ENCODE results near the gene PKDCC.

Gene PKDCC, protein sequence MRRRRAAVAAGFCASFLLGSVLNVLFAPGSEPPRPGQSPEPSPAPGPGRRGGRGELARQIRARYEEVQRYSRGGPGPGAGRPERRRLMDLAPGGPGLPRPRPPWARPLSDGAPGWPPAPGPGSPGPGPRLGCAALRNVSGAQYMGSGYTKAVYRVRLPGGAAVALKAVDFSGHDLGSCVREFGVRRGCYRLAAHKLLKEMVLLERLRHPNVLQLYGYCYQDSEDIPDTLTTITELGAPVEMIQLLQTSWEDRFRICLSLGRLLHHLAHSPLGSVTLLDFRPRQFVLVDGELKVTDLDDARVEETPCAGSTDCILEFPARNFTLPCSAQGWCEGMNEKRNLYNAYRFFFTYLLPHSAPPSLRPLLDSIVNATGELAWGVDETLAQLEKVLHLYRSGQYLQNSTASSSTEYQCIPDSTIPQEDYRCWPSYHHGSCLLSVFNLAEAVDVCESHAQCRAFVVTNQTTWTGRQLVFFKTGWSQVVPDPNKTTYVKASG

DNA sequence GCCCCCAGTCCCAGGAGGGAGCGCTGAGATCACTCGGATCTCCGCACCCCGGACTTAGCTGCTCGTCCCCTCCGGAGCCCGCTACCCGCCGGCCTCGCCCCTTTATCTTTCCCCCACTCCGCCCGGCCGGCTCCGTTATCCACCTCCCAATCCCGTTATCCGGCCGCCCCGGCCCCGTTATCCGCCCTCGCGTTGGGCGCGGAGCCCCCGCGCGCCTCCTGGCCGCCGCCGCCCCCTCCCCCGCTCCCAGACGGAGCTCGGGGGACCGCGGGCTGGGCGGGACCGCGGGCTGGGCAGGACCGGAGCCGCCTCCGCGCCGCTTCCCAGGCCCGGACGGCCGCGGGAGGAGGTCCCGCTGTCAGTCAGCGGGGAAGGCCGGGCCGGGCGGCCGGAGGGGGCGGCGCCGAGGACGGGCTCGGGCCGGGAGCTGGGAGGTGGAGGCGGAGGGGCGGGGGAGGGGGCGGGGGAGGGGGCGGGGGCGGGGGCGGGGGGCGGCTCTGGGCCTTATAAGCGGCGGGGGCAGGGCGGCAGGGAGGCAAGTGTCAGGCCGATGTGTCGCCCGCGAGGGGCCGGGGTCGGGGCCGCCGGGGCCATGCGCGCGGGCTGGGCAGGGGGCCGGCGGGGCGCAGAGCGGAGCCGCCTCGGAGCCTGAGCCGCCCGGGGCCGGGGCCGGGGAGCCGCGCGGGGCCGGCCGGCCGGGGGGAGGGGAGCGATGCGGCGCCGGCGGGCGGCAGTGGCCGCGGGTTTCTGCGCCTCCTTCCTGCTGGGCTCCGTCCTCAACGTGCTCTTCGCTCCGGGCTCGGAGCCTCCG lies at the start of gene PKDCC:
PKDCC (plus strand) TSS at position 534 of the 811 bp plus-strand sequence; CDS start at position 713, 179 bp downstream.
- no peak for DNase-seq

DNA sequence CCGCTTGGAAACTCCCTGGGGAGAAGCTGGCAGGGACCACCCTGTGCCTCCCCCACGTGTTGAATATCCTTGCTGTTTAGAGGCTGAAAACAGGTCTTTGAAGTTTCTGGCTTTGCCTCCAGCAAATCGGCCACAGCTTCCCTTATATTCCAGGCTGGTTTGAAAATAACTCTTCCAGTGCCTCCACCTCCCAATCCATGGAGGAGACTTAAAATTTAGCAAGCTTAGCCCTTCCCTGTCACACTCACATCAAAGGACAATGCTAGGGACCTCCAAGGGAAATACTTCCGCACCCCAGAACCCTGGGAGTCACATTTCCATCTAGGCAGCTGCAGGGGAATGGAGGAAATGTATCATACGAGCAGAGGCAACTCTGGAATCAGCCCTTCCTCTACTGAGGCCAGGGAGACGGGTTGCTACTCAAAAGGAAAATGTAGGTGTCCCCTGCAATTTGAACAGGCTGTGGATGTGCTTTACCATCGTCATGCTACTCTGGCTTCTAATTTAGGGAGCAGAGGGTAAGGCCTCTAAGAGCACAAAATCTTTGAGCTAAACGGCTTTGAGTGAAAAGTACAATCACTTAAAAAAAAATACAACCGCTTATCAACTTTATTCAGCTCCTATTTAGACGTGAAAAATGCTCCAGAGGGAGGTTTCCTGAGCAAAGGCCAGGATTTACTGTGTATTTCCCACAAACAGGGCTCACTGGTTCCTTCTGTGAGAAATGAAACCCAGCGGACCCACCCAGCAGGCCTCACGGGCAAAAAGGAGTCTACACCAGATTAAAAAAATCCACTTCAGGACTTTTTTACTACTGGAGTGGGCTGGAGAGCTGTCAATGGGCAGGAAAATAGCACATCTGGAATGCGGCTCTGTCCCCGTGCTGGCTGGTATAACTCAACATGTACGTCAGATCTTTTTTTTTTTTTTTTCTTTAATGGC lies 49.4 kb upstream of the PKDCC start:
- DNase-seq: no peak

DNA sequence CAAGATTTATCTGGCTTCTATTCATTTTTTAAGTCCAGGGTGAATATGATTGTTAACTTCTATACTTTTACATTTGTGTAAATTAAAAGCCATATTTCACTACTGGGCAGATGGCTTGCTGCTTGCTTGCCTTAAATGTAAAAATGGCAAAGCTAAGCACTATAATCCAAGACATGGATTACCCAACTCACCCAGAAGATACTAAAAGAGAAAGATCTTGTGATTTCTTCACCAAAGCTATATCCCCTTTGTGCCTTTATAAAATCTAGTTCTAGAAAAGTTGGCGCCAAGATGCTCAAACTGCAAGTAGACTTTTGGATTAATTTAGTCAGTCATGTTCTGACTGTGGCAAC lies 48.7 kb upstream of the PKDCC start:
- no peak for DNase-seq

DNA sequence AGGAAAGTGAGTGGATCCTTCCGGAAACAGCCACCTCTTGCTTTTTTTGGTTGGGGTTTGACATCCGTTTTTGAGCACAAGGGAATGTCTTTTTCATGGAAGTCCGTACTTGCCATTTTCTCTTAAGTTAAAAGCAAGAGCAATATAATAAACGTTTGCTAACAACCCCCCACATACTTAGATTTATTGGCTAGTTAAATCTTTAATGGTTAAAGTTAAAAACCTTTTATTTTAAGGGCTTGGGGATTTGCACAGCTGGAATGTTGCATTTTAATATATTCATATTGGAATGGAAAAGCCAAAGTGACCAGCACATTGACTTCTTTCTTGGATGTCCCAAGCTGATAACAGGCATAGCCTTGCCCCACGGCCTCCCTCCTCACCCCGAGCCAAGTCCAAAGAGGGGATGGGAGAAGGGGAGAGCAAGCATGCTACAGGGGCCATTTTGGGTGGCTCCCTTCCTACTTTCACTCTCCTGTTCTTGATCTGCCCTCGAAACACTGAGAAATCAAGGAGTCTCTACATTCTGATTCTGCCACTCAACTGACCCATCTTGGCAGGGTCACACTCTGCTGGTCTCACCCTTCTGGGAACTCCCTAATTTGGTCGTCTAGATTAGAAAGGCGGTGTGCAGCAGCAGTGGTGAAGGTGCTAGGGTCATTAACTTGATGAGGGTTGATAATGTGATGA lies 48.1 kb upstream of the PKDCC start:
- DNase-seq: no peak

DNA sequence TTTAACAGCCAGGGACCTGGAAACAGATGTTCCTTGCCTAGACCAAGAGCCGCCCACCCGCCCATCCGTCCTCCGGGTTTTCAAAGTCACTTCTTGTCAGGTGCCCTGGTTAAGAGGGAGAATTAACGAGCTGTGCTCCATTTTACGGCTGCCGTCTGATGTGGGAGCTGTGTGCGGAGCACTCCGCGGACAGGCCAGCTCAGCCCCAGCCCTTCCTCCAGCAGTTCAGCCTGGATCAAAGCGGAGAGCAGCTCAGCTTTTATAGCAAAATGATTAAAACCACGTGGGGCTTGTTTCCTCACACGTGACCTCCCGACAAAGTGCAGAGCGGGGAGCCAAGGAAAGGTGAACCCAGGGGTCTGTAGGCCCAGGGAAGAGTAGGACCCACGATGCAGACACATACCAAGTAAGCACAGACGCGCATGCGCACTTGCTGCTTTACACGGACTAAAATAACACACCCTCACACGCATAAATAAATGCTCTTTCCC lies 46.1 kb upstream of the PKDCC start:
- no peak for DNase-seq

DNA sequence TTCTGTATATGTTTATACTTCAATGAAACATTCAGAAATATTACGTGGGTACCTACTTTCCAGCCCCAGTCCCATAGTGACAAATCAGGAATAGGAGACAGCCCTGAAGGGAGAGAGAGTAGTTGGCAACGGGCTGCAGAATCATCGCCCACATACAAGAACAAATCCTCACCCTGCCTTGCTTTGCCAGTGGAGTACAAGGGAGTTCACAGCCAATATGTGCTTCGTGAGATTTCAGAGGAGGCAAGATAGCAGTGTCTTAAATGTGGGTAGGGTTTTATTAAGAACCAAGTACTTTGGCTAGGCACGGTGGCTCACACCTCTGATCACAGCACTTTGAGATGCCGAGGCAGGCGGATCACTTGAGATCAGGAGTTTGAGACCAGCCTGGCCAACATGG lies 40.3 kb upstream of the PKDCC start:
- no peak for DNase-seq

DNA sequence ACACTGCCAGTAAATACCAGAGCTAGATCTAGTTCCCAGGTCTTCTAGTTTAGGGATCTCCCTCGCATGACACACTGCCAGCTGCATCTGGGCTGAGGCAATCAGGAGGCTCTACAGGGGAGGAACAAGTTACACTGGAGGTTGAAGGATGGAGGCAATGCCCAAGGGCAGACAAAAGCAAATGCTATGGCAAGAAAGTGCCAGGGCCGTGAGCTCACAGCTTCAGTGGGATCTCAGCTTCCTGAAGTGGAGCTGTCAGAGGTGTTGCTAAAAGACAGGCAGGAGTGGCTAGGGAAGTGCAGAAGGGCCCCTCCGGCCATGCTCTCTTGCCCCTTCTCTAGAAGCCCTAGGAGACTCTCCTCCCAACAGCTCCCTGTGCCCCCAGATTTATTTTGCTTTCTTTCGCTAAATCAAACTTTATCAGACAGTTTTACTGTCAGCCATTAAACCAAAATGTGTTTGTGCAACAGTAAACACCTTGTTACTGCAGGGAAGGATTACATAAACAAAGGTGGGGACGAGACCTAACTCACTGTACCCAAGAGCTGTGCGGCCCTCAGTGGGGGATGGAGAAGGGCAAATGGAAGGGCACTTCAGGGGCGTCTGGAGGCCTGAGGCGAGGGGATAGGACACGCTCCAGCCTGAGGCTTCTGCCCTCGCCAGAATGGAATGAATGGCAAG lies 39.4 kb upstream of the PKDCC start:
- no peak for DNase-seq

DNA sequence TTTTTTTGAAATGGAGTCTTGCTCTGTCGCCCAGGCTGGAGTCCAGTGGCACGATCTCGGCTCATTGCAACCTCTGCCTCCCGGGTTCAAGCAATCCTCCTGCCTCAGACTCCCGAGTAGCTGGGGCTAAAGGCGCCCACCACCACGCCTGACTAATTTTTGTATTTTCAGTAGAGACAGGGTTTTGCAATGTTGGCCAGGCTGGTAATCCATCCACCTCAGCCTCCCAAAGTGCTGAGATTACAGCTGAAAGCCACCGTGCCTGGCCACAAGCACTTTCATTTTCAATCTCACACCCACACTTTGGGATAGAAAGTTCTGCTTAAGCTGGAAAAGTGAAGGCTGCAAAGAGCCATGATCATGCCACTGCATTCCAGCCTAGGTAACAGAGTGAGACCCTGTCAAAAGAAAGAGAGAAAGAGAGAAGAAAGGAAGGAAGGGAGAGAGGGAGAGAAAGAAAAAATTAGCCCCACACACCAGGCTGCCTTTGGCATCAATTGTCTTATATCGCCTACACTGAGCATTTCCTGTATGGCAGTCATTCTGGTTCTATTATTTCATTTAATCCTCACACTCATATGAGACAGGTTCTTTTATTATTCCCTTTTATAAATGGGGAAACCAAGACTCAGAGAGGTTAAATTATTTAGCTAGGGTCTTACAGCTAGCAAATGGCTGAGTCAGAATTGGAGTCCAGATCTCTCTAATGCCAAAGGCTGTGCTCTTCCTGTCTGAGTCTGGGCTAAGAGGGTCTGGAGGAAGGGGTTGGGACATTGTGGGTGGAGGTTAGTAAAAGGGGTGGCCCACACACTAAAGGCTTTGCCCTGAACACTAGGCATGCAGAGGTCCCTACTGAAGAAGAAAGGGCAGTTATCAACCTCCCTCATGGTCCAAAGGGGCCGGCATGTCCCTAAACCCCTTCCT lies 37.9 kb upstream of the PKDCC start:
- no peak for DNase-seq

DNA sequence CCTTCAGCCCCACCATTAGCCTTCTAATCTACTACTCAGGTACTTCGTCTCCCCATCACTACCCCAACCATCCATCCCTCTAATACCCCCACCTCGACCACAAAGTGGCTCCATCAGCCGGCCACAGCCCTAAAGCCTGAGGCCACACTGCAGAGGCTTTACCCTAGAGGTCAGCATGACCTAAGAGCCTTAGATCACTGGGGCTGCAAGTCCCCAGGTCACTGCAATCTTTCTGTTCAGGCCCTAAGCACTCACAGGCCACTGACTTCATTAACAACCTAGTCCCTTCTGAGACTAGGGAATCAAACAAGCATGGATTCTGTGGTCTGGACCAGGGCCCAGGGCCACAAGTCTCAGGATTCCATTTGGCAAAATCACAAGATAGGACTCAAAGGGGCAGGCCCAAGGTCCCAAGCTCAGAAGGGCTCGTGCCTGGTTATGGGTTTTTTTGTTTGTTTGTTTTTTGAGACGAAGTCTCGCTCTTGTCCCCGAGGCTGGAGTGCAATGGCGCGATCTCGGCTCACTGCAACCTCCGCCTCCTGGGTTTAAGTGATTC lies 37.0 kb upstream of the PKDCC start:
- no peak for DNase-seq

DNA sequence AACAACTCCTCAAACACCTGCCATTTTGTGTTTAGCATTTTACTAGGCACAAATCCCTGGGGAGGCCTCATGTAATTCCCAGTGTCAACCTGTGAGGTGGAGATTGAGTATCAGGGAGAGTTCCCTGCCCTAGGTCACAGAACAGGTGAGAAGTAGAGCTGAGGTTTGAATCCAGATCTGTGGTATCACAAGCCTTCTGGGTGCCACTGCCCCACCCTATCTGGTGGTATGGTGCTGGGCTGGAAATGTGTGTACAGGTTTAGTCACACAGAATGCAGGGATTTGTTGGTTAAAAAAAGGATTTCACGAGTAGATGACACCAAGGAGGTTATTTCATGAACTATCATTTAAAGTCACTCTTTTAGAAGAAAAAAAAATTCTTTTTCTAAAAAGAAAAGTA lies 35.7 kb upstream of the PKDCC start:
- no peak for DNase-seq

DNA sequence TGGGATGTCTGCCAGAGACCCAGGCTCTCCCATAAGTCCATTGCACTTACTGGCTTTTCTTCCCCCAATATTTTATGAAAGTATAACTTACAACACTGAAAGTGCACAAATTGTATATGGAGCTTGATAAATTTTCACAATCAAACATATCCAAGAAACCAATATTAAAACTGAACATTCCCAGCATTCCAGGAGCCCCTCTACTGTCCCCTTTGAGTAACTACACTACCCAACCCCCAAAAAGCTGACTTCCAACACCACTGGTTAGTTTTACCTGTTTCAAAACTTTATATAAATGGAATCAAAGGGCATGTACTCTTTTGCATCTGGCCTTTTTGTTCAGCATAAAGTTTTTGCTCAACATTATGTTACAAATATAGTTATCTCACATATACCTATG lies 35.2 kb upstream of the PKDCC start:
- no peak for DNase-seq

DNA sequence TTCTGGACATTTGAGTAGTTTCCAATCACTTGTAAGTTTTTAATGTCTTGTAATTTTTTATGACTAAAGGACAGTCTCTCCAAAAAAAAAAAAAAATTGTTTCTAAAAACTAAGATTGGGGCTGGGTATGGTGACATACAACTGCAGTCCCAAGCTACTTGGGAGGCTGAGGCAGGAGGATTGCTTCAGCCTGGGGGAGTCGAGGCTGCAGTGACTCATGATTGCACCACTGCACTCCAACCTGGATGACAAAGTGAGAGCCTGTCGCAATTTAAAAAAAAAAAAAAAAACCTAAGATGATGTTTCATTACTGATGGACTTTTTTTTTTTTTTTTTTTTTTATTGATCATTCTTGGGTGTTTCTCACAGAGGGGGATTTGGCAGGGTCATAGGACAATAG lies 34.4 kb upstream of the PKDCC start:
- no peak for DNase-seq

DNA sequence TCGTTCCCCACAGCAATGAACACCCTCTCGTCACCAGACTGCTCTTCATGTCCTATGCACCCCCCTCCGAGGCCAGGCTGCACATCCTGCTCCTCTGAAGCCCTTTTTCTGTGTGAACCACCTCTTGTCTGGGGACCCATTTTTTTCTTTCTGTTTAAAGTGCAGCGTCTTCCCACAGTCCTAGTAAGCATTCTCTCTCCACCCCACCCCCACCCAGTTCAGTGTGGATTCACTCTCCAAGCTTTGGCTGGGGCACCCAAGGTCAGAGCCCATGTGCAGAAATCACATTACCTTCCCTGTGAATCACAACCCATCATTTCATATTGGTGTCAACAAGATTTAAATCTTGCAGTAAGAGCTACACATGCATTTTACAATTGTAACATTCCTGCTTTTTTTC lies 26.4 kb upstream of the PKDCC start:
- DNase-seq: no peak

DNA sequence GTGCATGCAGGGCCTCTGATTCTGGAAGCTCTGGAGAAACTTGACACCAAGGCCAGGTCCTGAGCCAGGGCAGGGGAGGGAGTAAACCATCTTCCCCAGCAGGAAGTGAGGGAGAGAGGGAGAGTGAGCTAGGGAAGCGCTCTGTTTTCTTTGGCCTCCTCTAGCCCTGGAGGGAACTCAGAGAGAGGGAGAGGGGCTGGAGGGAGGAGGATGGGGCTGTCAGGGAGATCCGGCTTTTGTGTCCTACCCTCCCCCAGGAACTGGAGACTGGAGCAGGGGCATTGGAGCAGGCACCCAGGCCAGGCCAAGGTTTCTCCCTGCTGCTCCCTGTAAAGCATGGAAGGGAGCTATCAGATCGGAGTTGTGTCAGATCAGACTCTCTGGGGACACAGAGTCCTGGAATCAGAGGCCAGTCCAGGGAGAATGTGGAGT lies 22.7 kb upstream of the PKDCC start:
- no peak for DNase-seq

DNA sequence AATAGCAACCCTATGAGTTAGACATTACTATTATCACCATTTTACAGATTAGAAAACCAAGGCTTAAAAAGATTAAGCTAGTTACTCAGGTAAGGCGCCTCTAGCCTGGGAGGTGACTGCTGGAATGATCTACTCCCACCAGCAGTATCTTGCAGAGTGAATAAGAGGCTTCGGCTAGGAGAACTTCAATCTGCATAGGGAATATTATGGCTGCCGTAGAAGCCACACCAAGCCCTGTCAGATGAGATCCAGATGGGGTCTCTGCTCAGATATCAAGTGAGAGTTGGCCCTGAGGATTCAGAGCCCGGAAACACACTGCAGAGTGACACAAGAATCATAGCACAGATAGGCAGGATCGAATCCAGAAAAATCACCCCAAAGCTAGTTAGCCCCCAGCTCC lies 21.5 kb upstream of the PKDCC start:
- DNase-seq: no peak

DNA sequence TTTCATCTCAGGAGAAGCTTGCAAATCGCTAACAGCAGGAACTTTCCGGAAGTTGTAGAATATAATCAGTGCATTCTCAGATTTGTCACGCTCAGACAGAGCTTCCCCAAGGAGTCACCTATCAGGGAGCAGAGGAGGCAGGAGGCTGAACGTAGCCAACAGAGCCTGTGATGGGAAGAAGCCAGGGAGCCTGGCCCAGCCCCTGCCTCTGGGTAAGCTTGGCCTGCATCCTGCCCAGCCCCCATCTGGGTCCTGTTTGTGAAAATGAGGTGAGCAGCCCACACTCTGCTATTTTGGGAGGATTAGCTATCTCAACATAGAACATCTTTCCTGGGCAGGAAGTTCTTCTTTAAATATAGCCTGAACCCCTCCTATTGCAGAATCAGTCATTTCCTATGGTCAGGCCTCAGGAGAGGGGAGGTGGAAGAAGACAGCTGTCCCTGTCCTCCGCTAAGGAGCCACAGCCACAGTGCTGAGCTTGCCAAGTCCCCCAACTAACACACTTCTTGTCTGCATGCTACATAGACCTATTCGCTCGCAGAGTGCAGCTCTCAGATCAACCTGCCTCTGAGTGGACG lies 19.2 kb upstream of the PKDCC start:
- DNase-seq: no peak

DNA sequence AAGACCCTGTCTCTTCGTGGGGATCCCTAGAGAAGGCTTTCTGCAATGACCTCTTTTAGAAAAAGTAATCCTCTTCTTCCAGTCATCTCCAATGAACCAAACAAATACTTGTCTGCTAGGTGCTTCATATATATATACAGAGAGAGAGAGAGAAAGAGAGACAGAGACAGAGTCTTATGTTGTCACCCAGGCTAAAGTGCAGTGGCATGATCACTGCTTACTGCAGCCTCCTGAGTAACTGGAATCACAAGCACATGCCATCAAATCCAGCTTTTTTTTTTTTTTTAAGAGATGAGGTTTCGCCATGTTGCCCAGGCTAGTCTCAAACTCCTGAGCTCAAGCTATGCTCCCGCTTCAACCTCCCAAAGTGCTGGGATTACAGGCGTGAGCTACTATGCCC lies 18.6 kb upstream of the PKDCC start:
- no peak for DNase-seq

DNA sequence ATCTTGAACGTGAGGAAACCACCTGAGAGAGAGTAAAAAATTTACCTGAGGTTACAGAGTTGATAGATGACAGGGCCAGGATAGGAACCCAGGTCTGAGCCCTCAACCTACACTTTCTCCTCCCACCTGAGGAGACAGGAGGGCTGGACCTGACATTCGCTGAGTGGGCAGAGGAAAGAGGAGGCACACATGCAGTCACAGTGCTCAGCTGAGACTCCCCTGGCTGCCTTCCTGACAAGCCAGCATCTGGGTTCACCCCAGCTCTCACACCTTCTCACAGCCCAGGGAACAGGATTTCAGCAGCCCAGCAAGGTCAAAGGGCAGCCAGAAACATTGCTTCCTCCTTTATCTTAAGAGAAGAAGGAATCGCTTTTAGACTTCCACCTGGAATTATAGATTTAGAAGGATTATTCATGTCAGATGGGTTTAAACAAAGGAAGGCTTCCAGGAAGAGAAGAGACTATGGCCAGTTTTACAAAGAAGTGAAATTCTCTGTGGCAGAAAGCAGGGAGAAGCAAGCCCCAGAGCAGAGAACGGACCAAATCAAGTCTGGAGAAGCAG lies 18.1 kb upstream of the PKDCC start:
- no peak for DNase-seq

DNA sequence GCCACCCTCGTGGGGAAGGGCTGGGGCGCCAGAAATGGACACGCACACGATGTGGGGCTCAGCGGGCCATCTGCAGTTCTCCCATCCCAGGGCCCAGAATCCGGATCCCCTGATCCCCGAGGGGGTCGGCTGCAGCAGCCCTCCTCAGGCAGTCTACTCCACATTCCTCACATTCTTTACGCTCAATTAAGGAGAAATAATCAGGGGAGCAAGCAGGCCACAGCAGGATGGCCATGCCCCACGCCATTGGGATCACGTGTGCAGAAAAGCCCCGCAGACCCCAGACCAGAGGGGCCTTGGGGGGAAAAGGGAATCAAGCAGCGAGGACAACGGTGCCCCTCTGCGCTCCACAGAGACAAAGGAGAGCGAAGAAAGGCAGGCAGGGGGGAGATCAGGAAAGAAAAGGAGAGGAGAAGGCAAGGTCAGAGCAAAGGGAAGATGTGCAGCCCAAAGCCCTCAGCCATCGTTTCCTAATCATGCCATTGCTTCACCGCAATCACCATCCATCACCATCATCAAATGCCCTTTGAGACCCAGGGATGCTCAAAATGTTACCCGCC lies 17.5 kb upstream of the PKDCC start:
- no peak for DNase-seq

Measured in NCI-H2081 treated with DMSO at 0.1 percent for 48 hours (cell line).